H9 (cell line): ENCODE results near the gene DHRS1. TPM values are rescaled to one million over a fixed set of nuclear protein-coding genes. Genes with fewer than 3 reads are reported as not detected.

ENCODE experiments used
- DNase-seq: peaks from one replicate; pipeline ENCODE4 v3.0.0-alpha.2; 2017
- H2AFZ ChIP-seq: one replicate; pipeline ENCODE4 v1.6.1; 2013; ENCODE audit warnings: mild to moderate bottlenecking, low read length, control low read depth, moderate library complexity
- H2AK5ac ChIP-seq: 2 replicates; pipeline ENCODE4 v1.6.1; 2013; ENCODE audit warnings: low read length, control low read depth, mixed read lengths; ENCODE audit not compliant: insufficient read length
- H2BK120ac ChIP-seq: one replicate; pipeline ENCODE4 v1.6.1; 2013; ENCODE audit warnings: low read depth, mild to moderate bottlenecking, low read length, control low read depth, inconsistent platforms; ENCODE audit not compliant: poor library complexity, severe bottlenecking
- H2BK12ac ChIP-seq: 2 replicates; pipeline ENCODE4 v1.6.1; 2013; ENCODE audit warnings: low read length, control low read depth, mixed read lengths, low read depth; ENCODE audit not compliant: insufficient read length
- H2BK15ac ChIP-seq: 2 replicates; pipeline ENCODE4 v1.6.1; 2013; ENCODE audit warnings: low read depth, low read length, control low read depth
- H2BK20ac ChIP-seq: one replicate; pipeline ENCODE4 v1.6.1; 2013; ENCODE audit warnings: low read depth, mild to moderate bottlenecking, low read length, control low read depth, inconsistent platforms; ENCODE audit not compliant: poor library complexity, severe bottlenecking
- H2BK5ac ChIP-seq: 2 replicates; pipeline ENCODE4 v1.6.1; 2013; ENCODE audit warnings: low read length, control low read depth, mixed read lengths; ENCODE audit not compliant: insufficient read length
- H3K14ac ChIP-seq: 2 replicates; pipeline ENCODE4 v1.6.1; 2013; ENCODE audit warnings: low read length, control low read depth; ENCODE audit not compliant: insufficient read depth
- H3K18ac ChIP-seq: 2 replicates; pipeline ENCODE4 v1.6.1; 2013; ENCODE audit warnings: low read depth, mild to moderate bottlenecking, mixed read lengths, low read length, control low read depth; ENCODE audit not compliant: insufficient read length
- H3K23ac ChIP-seq: 2 replicates; pipeline ENCODE4 v1.6.1; 2013; ENCODE audit warnings: low read length, control low read depth, mixed read lengths, low read depth; ENCODE audit not compliant: insufficient read length
- H3K23me2 ChIP-seq: 2 replicates; pipeline ENCODE4 v1.6.1; 2013; ENCODE audit warnings: low read depth, mild to moderate bottlenecking, mixed read lengths, low read length, control low read depth; ENCODE audit not compliant: insufficient read length, poor library complexity, severe bottlenecking
- H3K27ac ChIP-seq: 2 replicates; pipeline ENCODE4 v1.5.1; 2013; ENCODE audit warnings: low read length, control low read depth, mixed read lengths, low read depth; ENCODE audit not compliant: insufficient read length
- H3K27me3 ChIP-seq: 2 replicates; pipeline ENCODE4 v1.6.1; 2013; ENCODE audit warnings: low read length, control low read depth, inconsistent platforms; ENCODE audit not compliant: insufficient read depth
- H3K4ac ChIP-seq: 2 replicates; pipeline ENCODE4 v1.6.1; 2013; ENCODE audit warnings: low read depth, mild to moderate bottlenecking, control low read depth, inconsistent platforms, low read length, moderate library complexity
- H3K4me1 ChIP-seq: 2 replicates; pipeline ENCODE4 v1.6.1; 2013; ENCODE audit warnings: low read length, control low read depth, inconsistent platforms; ENCODE audit not compliant: insufficient read depth
- H3K4me2 ChIP-seq: 2 replicates; pipeline ENCODE4 v1.6.1; 2013; ENCODE audit warnings: low read length, control low read depth, mixed read lengths; ENCODE audit not compliant: insufficient read length, insufficient read depth
- H3K56ac ChIP-seq: 2 replicates; pipeline ENCODE4 v1.6.1; 2013; ENCODE audit warnings: low read depth, mild to moderate bottlenecking, mixed read lengths, low read length, control low read depth; ENCODE audit not compliant: insufficient read length
- H3K79me1 ChIP-seq: 2 replicates; pipeline ENCODE4 v1.6.1; 2013; ENCODE audit warnings: low read depth, mild to moderate bottlenecking, moderate library complexity, low read length, control low read depth, inconsistent platforms; ENCODE audit not compliant: insufficient read depth, poor library complexity, severe bottlenecking
- H3K79me2 ChIP-seq: 2 replicates; pipeline ENCODE4 v1.6.1; 2013; ENCODE audit warnings: low read length, control low read depth, inconsistent platforms; ENCODE audit not compliant: insufficient read depth
- H3K9ac ChIP-seq: 2 replicates; pipeline ENCODE4 v1.6.1; 2013; ENCODE audit warnings: low read length, control low read depth, mixed read lengths; ENCODE audit not compliant: insufficient read length; ENCODE audit errors: extremely low read depth
- H3K9me3 ChIP-seq: one replicate; pipeline ENCODE4 v1.6.1; 2013; ENCODE audit warnings: low read depth, low read length, inconsistent platforms; ENCODE audit not compliant: control insufficient read depth
- H3T11ph ChIP-seq: one replicate; pipeline ENCODE4 v1.6.1; 2013; ENCODE audit warnings: mild to moderate bottlenecking, low read length, control low read depth, inconsistent platforms
- H4K20me1 ChIP-seq: one replicate; pipeline ENCODE4 v1.6.1; 2013; ENCODE audit not compliant: control insufficient read depth, insufficient read length, insufficient read depth
- H4K5ac ChIP-seq: 2 replicates; pipeline ENCODE4 v1.6.1; 2013; ENCODE audit warnings: low read depth, mild to moderate bottlenecking, mixed read lengths, low read length, control low read depth; ENCODE audit not compliant: insufficient read length
- H4K8ac ChIP-seq: replicated peaks from 2 replicates; pipeline ENCODE4 v1.6.1; 2013; ENCODE audit warnings: low read length, control low read depth, mixed read lengths, low read depth; ENCODE audit not compliant: insufficient read length
- H4K91ac ChIP-seq: 2 replicates; pipeline ENCODE4 v1.6.1; 2013; ENCODE audit warnings: low read depth, mild to moderate bottlenecking, moderate library complexity, mixed read lengths, low read length, control low read depth; ENCODE audit not compliant: insufficient read length
- H3K27ac Mint-ChIP-seq, 3 experiments: 2 replicates in 2 of 3; 3 replicates in 1 of 3; pipeline ENCODE4 v1.8.0; 2020 to 2021; ENCODE audit warnings: mixed read lengths in 3 of 3, mild to moderate bottlenecking in 1 of 3, moderate library complexity in 1 of 3
- H3K27me3 Mint-ChIP-seq: 2 replicates; pipeline ENCODE4 v1.8.0; 2021; ENCODE audit warnings: low read depth, mild to moderate bottlenecking, moderate library complexity, mixed read lengths
- H3K36me3 Mint-ChIP-seq, 3 experiments: 2 replicates in 2 of 3; 3 replicates in 1 of 3; pipeline ENCODE4 v1.8.0; 2020 to 2021; ENCODE audit warnings: low read depth in 3 of 3, mixed read lengths in 3 of 3; ENCODE audit not compliant: insufficient read depth in 1 of 3
- H3K4me1 Mint-ChIP-seq, 2 experiments: 2 replicates each; pipeline ENCODE4 v1.8.0; 2020; ENCODE audit warnings: mixed read lengths in 2 of 2
- H3K4me3 Mint-ChIP-seq, 2 experiments: 2 replicates in 1 of 2; 3 replicates in 1 of 2; pipeline ENCODE4 v1.8.0; 2020 to 2021; ENCODE audit warnings: mild to moderate bottlenecking in 2 of 2, mixed read lengths in 2 of 2, moderate library complexity in 1 of 2
- H3K9me3 Mint-ChIP-seq, 2 experiments: 2 replicates in 1 of 2; 3 replicates in 1 of 2; pipeline ENCODE4 v1.8.0; 2020; ENCODE audit warnings: mild to moderate bottlenecking in 2 of 2, mixed read lengths in 2 of 2, moderate library complexity in 1 of 2
- CTCF ChIP-seq: fragments of 200-600 bp; sonication (generic); conservative IDR thresholded peaks from 3 replicates; pipeline ENCODE4 v1.8.0; 2021; ENCODE audit warnings: antibody characterized with exemption, mild to moderate bottlenecking
- WGBS: extraction: QIAGEN DNeasy Blood & Tissue Kit; methylation state at CpG from one replicate; pipeline ENCODE4 v1.1.7; 2013; ENCODE audit warnings: missing lambda C conversion rate, low lambda C conversion rate, mixed read lengths; ENCODE audit not compliant: insufficient read length; ENCODE audit errors: extremely low coverage; 5-methylcytosine and 5-hydroxymethylcytosine counted together
- total RNA-seq: library from RNA; stranded (reverse); gene quantifications from 2 replicates; pipeline ENCODE4 v1.2.1, GENCODE V29; 2021

Gene DHRS1
- total RNA-seq, 1 experiment from 2014 or later = 19.1 TPM

GRCh38 chr14:24268225-24268624 is 31.4 kb downstream of the DHRS1 start:
- peaks cover 8% of the 10 kb centered on the region for H3K23me2 ChIP-seq
- no peak overlapping the region for H3K18ac ChIP-seq
- no peak overlapping the region for H3K14ac ChIP-seq
- no peak overlapping the region for H4K5ac ChIP-seq
- H2BK15ac ChIP-seq = no peak overlapping the region
- Mint-ChIP-seq H3K4me3 (no peak overlapping the region), H3K4me1 (peaks cover 4 to 12% of the 10 kb centered on the region in 2 experiments), H3K27me3 (no peaks in the 10 kb centered on the region), H3K9me3 (no peaks in the 10 kb centered on the region), H3K36me3 (peaks cover 3 to 21% (median 14%) of the 10 kb centered on the region in 3 experiments; a peak in 5 of 7 replicates), H3K27ac (no peak overlapping the region)
- H4K91ac ChIP-seq = no peak overlapping the region
- H3K27me3 ChIP-seq = no peaks in the 10 kb centered on the region
- H3K4me1 ChIP-seq = no peaks in the 10 kb centered on the region
- no peak overlapping the region for H3T11ph ChIP-seq
- no peak overlapping the region for H2BK12ac ChIP-seq
- H3K79me2 ChIP-seq = no peaks in the 10 kb centered on the region
- no CpG with 5 or more reads among the region's 9 CpGs for WGBS
- no peak overlapping the region for H3K4ac ChIP-seq
- no peak overlapping the region for H2BK20ac ChIP-seq
- H3K9ac ChIP-seq = no peak overlapping the region
- DNase-seq = no peak
- H3K23ac ChIP-seq = no peak overlapping the region
- H3K56ac ChIP-seq = no peak overlapping the region
- no peak overlapping the region for H3K27ac ChIP-seq
- no peaks in the 10 kb centered on the region for H3K9me3 ChIP-seq
- no peak overlapping the region for H4K8ac ChIP-seq
- H2AFZ ChIP-seq = no peak overlapping the region
- H3K79me1 ChIP-seq = no peaks in the 10 kb centered on the region
- H4K20me1 ChIP-seq = no peaks in the 10 kb centered on the region
- no peak for TF ChIP-seq CTCF
- no peak overlapping the region for H2BK120ac ChIP-seq
- no peak overlapping the region for H3K4me2 ChIP-seq
- H2AK5ac ChIP-seq = no peak overlapping the region
- no peak overlapping the region for H2BK5ac ChIP-seq
